Globus pallidus (tissue), 1 donor: ENCODE data around the gene E2F6.
A peak's percentile ranks its signal among the peaks of the same experiment; 100 is the strongest.
"Not testable (repeated sequence)": the region's sequence is repeated elsewhere in the genome, so short reads cannot be mapped to it uniquely, and the experiment has no call there.

Experiments
- DNase-seq: peaks from one replicate; pipeline ENCODE4 v3.0.0-alpha.2; 2015; ENCODE audit warnings: low spot score

E2F6 gene

GRCh38 chr2:11412449-11412810 lies 53.5 kb downstream of the E2F6 start:
- no peak for DNase-seq

GRCh38 chr2:11411768-11412448 lies 54.1 kb downstream of the E2F6 start:
- peak; percentile 40 for DNase-seq

- no peak for DNase-seq
Observed at GRCh38 chr2:11411244-11411643, 54.7 kb downstream of the E2F6 start.

GRCh38 chr2:11410101-11410500 lies 55.9 kb downstream of the E2F6 start:
- DNase-seq, result no peak

- no peak for DNase-seq
Observed at GRCh38 chr2:11409572-11409959, 56.4 kb downstream of the E2F6 start.

GRCh38 chr2:11408959-11409571 lies 56.9 kb downstream of the E2F6 start:
- no peak for DNase-seq

- DNase-seq, result no peak
Observed at GRCh38 chr2:11407413-11407812, 58.5 kb downstream of the E2F6 start.

GRCh38 chr2:11406958-11407381 lies 59.0 kb downstream of the E2F6 start:
- DNase-seq, result no peak

- no peak for DNase-seq
Observed at GRCh38 chr2:11406267-11406957, 59.5 kb downstream of the E2F6 start.

- no peak for DNase-seq
Observed at GRCh38 chr2:11405599-11406266, 60.2 kb downstream of the E2F6 start.

GRCh38 chr2:11405074-11405406 lies 60.9 kb downstream of the E2F6 start:
- DNase-seq, result not testable (repeated sequence)

GRCh38 chr2:11404376-11405073 lies 61.4 kb downstream of the E2F6 start:
- DNase-seq, result no peak

- no peak for DNase-seq
Observed at GRCh38 chr2:11402436-11402835, 63.5 kb downstream of the E2F6 start.

GRCh38 chr2:11399438-11399762 lies 66.6 kb downstream of the E2F6 start:
- no peak for DNase-seq

- no peak for DNase-seq
Observed at GRCh38 chr2:11398750-11399437, 67.1 kb downstream of the E2F6 start.

GRCh38 chr2:11397513-11397912 lies 68.4 kb downstream of the E2F6 start:
- DNase-seq, result no peak

- DNase-seq, result no peak
Observed at GRCh38 chr2:11396467-11397445, 69.2 kb downstream of the E2F6 start.

- DNase-seq, result no peak
Observed at GRCh38 chr2:11396021-11396420, 69.9 kb downstream of the E2F6 start.

- DNase-seq, result no peak
Observed at GRCh38 chr2:11395389-11395788, 70.6 kb downstream of the E2F6 start.
